RPMI7951 (cell line): ENCODE measurements around the gene RCN2. TPM values are rescaled to one million over a fixed set of nuclear protein-coding genes. Genes with fewer than 3 reads are reported as not detected.
A peak's percentile ranks its signal among the peaks of the same experiment; 100 is the strongest.
"Not testable (repeated sequence)": the region's sequence is repeated elsewhere in the genome, so short reads cannot be mapped to it uniquely, and the experiment has no call there.

Source experiments
- DNase-seq: peaks from one replicate; pipeline ENCODE4 v3.0.0-alpha.2; 2012; ENCODE audit warnings: low read depth
- total RNA-seq: library from RNA; depleted of rRNA; stranded (reverse); fragments of >200 nt; shearing (Covaris generic); gene quantifications from 2 replicates; pipeline ENCODE4 v1.2.3, GENCODE V29; 2014

RCN2 gene
- total RNA-seq, 1 experiment from 2014 or later = 145 TPM

GRCh38 chr15:76932135-76932966 is 802 bp downstream of the RCN2 start:
- peak; percentile 17 for DNase-seq

GRCh38 chr15:76935620-76936019 is 4.1 kb downstream of the RCN2 start:
- DNase-seq = no peak

- DNase-seq = no peak
Observed at GRCh38 chr15:76936671-76937070, 5.1 kb downstream of the RCN2 start.

- no peak for DNase-seq
Observed at GRCh38 chr15:76938752-76939151, 7.2 kb downstream of the RCN2 start.

- DNase-seq = no peak
Observed at GRCh38 chr15:76939715-76940114, 8.2 kb downstream of the RCN2 start.

GRCh38 chr15:76941636-76942035 is 10.1 kb downstream of the RCN2 start:
- DNase-seq = peak; percentile 11

GRCh38 chr15:76942331-76942730 is 10.8 kb downstream of the RCN2 start:
- no peak for DNase-seq

- no peak for DNase-seq
Observed at GRCh38 chr15:76945494-76946093, 14.0 kb downstream of the RCN2 start.

GRCh38 chr15:76947454-76947853 is 15.9 kb downstream of the RCN2 start:
- no peak for DNase-seq

GRCh38 chr15:76951220-76951619 is 19.7 kb downstream of the RCN2 start:
- no peak for DNase-seq

GRCh38 chr15:76953913-76954312 is 22.4 kb downstream of the RCN2 start:
- DNase-seq = no peak

- peak; percentile 49 for DNase-seq
Observed at GRCh38 chr15:76954744-76955143, 23.2 kb downstream of the RCN2 start.

GRCh38 chr15:76961268-76962011 is 29.9 kb downstream of the RCN2 start:
- no peak for DNase-seq

GRCh38 chr15:76962337-76963013 is 30.9 kb downstream of the RCN2 start:
- no peak for DNase-seq

- DNase-seq = no peak
Observed at GRCh38 chr15:76963596-76963995, 32.0 kb downstream of the RCN2 start.

- DNase-seq = no peak
Observed at GRCh38 chr15:76964157-76964556, 32.6 kb downstream of the RCN2 start.

GRCh38 chr15:76966051-76966450 is 34.5 kb downstream of the RCN2 start:
- DNase-seq = not testable (repeated sequence)

GRCh38 chr15:76967067-76967466 is 35.5 kb downstream of the RCN2 start:
- no peak for DNase-seq

GRCh38 chr15:76968306-76968705 is 36.8 kb downstream of the RCN2 start:
- no peak for DNase-seq

- DNase-seq = peak; percentile 43
Observed at GRCh38 chr15:76972389-76973361, 41.1 kb downstream of the RCN2 start.

GRCh38 chr15:76973362-76973743 is 41.8 kb downstream of the RCN2 start:
- DNase-seq = peak; percentile 9
